HepG2 (cell line): ENCODE results near the gene SSNA1. TPM values are rescaled to one million over a fixed set of nuclear protein-coding genes. Genes with fewer than 3 reads are reported as not detected.

Experiments
- AGO2 ChIP-seq: fragments of 200-400 bp; formaldehyde crosslinking; optimal IDR thresholded peaks from 2 replicates; pipeline ENCODE3; 2017; ENCODE audit warnings: mild to moderate bottlenecking, low read depth, low read length, moderate library complexity
- ARID2 ChIP-seq: sonication (generic); formaldehyde crosslinking; IDR thresholded peaks from 2 replicates; pipeline ENCODE4 v1.8.1; 2022; ENCODE audit warnings: mild to moderate bottlenecking, missing genetic modification reagents, borderline replicate concordance
- CC2D1A ChIP-seq: sonication (generic); formaldehyde crosslinking; IDR thresholded peaks from 2 replicates; pipeline ENCODE4 v1.8.1; 2023; ENCODE audit warnings: mild to moderate bottlenecking, missing genetic modification reagents
- HNRNPL ChIP-seq: fragments of 200-400 bp; formaldehyde crosslinking; IDR thresholded peaks from 2 replicates; pipeline ENCODE4 v1.6.1; 2017; ENCODE audit warnings: mild to moderate bottlenecking, low read depth, low read length
- MEIS2 ChIP-seq: sonication (generic); formaldehyde crosslinking; IDR thresholded peaks from 2 replicates; pipeline ENCODE4 v1.9.0; 2021; ENCODE audit warnings: mild to moderate bottlenecking, missing genetic modification reagents
- RARG ChIP-seq: sonication (generic); formaldehyde crosslinking; IDR thresholded peaks from 2 replicates; pipeline ENCODE4 v1.4.0; 2020; ENCODE audit warnings: low read depth, mild to moderate bottlenecking, missing genetic modification reagents
- RFXANK ChIP-seq: IDR thresholded peaks from 2 replicates; pipeline ENCODE4 v1.6.1; 2016
- SMAD3 ChIP-seq: sonication (generic); formaldehyde crosslinking; IDR thresholded peaks from 2 replicates; pipeline ENCODE4 v1.4.0; 2020; ENCODE audit warnings: missing genetic modification reagents
- SPEN ChIP-seq: sonication (generic); formaldehyde crosslinking; IDR thresholded peaks from 2 replicates; pipeline ENCODE4 v1.5.1; 2020; ENCODE audit warnings: low read depth, mild to moderate bottlenecking, missing genetic modification reagents
- ZBTB38 ChIP-seq: sonication (generic); formaldehyde crosslinking; IDR thresholded peaks from 2 replicates; pipeline ENCODE4 v1.5.1; 2020; ENCODE audit warnings: mild to moderate bottlenecking, missing genetic modification reagents
- ZHX2 ChIP-seq, 2 experiments: sonication (generic) in 1 of 2; formaldehyde crosslinking in 1 of 2; IDR thresholded peaks; 2 replicates each; pipeline versions ENCODE4 v1.6.1 to v1.9.0; 2014 to 2022; ENCODE audit warnings: antibody characterized with exemption in 1 of 2, borderline replicate concordance in 1 of 2, inconsistent platforms in 1 of 2, low read depth in 1 of 2, missing genetic modification reagents in 1 of 2
- ZNF232 ChIP-seq: sonication (generic); formaldehyde crosslinking; IDR thresholded peaks from 2 replicates; pipeline ENCODE4 v1.4.0; 2020; ENCODE audit warnings: missing genetic modification reagents, borderline replicate concordance
- ZNF292 ChIP-seq: sonication (generic); formaldehyde crosslinking; IDR thresholded peaks from 2 replicates; pipeline ENCODE4 v1.8.1; 2022; ENCODE audit warnings: mild to moderate bottlenecking, low read depth, missing genetic modification reagents, borderline replicate concordance
- ZNF607 ChIP-seq: sonication (generic); formaldehyde crosslinking; IDR thresholded peaks from 2 replicates; pipeline ENCODE4 v1.5.1; 2020; ENCODE audit warnings: missing genetic modification reagents, mild to moderate bottlenecking, borderline replicate concordance
- ZNF839 ChIP-seq: sonication (generic); formaldehyde crosslinking; IDR thresholded peaks from 2 replicates; pipeline ENCODE4 v1.4.0; 2020; ENCODE audit warnings: missing genetic modification reagents, mild to moderate bottlenecking, borderline replicate concordance
- ZSCAN29 ChIP-seq: sonication (generic); formaldehyde crosslinking; conservative IDR thresholded peaks from 2 replicates; pipeline ENCODE4 v1.4.0; 2020; ENCODE audit warnings: mild to moderate bottlenecking, missing genetic modification reagents
- polyA plus RNA-seq, 8 experiments: library from polyadenylated mRNA; depleted of rRNA in 3 of 8; stranded (reverse) in 7 of 8; unstranded in 1 of 8; fragments of >200 nt; fragmentation: Illumina TruSeq in 4 of 8; extraction: Trizol in 4 of 8; gene quantifications; 2 replicates each; pipeline versions ENCODE4 v1.2.1 to v1.2.3, GENCODE V29; 2011 to 2016; ENCODE audit warnings: low read depth in 4 of 8, missing spikeins in 1 of 8, mixed read lengths in 1 of 8; ENCODE audit not compliant: insufficient read depth in 1 of 8
- total RNA-seq, 5 experiments: library from RNA; depleted of rRNA; stranded (reverse); fragments of >200 nt; fragmentation: Illumina TruSeq; extraction: Trizol; gene quantifications; 2 replicates each; pipeline ENCODE4 v1.2.3, GENCODE V29; 2016; ENCODE audit warnings: low read depth in 1 of 5
- TF ChIP-seq, protein P1 (sequence below): sonication (generic); formaldehyde crosslinking; IDR thresholded peaks from 2 replicates; pipeline ENCODE4 v1.4.0; 2020; ENCODE audit warnings: mild to moderate bottlenecking, missing genetic modification reagents
- TF ChIP-seq, protein P2 (sequence below): sonication (generic); formaldehyde crosslinking; IDR thresholded peaks from 2 replicates; pipeline ENCODE4 v1.4.0; 2020; ENCODE audit warnings: missing genetic modification reagents

SSNA1 gene
- total and polyA plus RNA-seq, 2 of the 13 experiments (the other 11 are each of a cell fraction or from before 2014, with no cell fraction given) = 35.9 to 49.4 TPM

DNA sequence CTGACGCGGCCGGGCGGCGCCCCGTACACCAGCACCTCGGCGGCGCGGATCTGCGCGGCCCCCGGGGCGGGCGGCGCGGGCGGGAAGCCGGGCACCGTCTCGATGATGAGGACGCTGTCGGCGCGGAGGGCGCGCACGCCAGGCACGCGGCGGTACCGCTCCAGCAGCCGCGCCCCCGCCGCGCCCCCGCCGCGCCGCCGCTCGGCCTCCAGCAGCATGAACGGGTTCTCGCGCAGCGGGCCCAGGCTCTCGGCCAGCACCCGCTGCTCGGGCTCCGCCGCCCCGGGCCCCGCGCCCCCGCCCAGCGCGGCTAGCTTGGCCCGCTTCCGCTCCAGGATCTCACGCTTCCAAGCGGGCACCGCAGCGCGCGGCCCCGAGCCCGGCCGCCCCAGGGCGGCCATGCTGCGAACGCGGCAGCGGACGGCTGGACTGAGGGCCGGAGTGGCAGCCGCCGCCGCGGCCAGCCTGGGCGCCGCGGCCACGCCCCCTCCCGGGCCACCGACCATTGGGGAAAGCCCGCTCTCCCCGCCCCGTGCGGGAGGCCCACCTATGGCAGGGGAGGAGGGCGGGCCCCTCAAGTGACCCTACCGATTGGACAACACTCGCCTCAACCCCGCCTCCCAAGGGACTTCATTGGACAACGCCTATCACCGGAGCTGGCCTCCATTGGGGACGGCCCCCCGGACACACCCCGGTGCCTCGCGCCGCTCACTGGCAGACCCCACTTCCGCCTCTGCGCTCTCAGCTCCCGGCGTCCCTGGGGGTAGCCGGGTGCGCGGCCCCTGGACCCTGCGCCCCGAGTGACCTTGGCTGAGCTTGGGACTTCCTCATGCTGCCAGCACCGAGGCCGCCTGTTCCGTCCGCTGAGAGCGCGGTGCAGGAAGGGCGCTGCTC, 12.1 kb downstream of the SSNA1 start, which contains the start of gene TPRN (continued):
- TF ChIP-seq ZHX2 (IDR thresholded peaks at IDR 0.05; ENCODE audit: low read depth) (peak; percentile 63; the same call in 1 of the 2 replicates), ZHX2 (CRISPR knock-in tag; IDR thresholded peaks at IDR 0.05; ENCODE audit: borderline replicate concordance) (peak; percentile 22; the same call in 1 of the 2 replicates), RFXANK (CRISPR knock-in tag) (0 out of 2 replicates have a peak, but pooled peaks have one; percentile 76), HNRNPL (peak; percentile 74; the same call in 1 of the 2 replicates), ZNF232 (no peak), ZBTB38 (CRISPR knock-in tag) (peak; percentile 86; the same call in 1 of the 2 replicates), AGO2 (peak; percentile 94), ARID2 (0 out of 2 replicates have a peak, but pooled peaks have one; percentile 57), RARG (CRISPR knock-in tag) (no peak), SMAD3 (CRISPR knock-in tag) (peak; percentile 79; the same call in 1 of the 2 replicates), SPEN (CRISPR knock-in tag) (peak; percentile 90), ZSCAN29 (CRISPR knock-in tag) (0 out of 2 replicates have a peak, but pooled peaks have one; percentile 50), ZNF839 (CRISPR knock-in tag) (no peak), MEIS2 (CRISPR knock-in tag) (peak; percentile 37; the same call in 1 of the 2 replicates), ZNF607 (CRISPR knock-in tag) (peak; percentile 72; the same call in 1 of the 2 replicates), CC2D1A (CRISPR knock-in tag) (no peak), ZNF292 (CRISPR knock-in tag) (peak; percentile 86)
- TF ChIP-seq, protein P1, sequence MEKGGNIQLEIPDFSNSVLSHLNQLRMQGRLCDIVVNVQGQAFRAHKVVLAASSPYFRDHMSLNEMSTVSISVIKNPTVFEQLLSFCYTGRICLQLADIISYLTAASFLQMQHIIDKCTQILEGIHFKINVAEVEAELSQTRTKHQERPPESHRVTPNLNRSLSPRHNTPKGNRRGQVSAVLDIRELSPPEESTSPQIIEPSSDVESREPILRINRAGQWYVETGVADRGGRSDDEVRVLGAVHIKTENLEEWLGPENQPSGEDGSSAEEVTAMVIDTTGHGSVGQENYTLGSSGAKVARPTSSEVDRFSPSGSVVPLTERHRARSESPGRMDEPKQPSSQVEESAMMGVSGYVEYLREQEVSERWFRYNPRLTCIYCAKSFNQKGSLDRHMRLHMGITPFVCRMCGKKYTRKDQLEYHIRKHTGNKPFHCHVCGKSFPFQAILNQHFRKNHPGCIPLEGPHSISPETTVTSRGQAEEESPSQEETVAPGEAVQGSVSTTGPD (CRISPR knock-in tag) = no peak
- TF ChIP-seq, protein P2, sequence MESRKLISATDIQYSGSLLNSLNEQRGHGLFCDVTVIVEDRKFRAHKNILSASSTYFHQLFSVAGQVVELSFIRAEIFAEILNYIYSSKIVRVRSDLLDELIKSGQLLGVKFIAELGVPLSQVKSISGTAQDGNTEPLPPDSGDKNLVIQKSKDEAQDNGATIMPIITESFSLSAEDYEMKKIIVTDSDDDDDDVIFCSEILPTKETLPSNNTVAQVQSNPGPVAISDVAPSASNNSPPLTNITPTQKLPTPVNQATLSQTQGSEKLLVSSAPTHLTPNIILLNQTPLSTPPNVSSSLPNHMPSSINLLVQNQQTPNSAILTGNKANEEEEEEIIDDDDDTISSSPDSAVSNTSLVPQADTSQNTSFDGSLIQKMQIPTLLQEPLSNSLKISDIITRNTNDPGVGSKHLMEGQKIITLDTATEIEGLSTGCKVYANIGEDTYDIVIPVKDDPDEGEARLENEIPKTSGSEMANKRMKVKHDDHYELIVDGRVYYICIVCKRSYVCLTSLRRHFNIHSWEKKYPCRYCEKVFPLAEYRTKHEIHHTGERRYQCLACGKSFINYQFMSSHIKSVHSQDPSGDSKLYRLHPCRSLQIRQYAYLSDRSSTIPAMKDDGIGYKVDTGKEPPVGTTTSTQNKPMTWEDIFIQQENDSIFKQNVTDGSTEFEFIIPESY (CRISPR knock-in tag) = no peak; the same call in 1 of the 2 replicates
